MM.1S (cell line): Measurements from ENCODE around the gene OGFOD1.

Source experiments
- DNase-seq: peaks from one replicate; pipeline ENCODE4 v3.0.0-alpha.2; 2015
- H2AFZ ChIP-seq: fragments of 300-600 bp; sonication (generic); 2 replicates; pipeline ENCODE4 v1.6.0; 2016; ENCODE audit warnings: antibody characterized with exemption, low read length
- H3F3A ChIP-seq: fragments of 300-600 bp; sonication (generic); 2 replicates; pipeline ENCODE4 v1.6.1; 2016; ENCODE audit warnings: mild to moderate bottlenecking, antibody characterized with exemption, low read length, moderate library complexity, mixed read lengths; ENCODE audit not compliant: insufficient read depth
- H3K27ac ChIP-seq: fragments of 300-600 bp; sonication (generic); 2 replicates; pipeline ENCODE4 v1.5.1; 2016; ENCODE audit warnings: mild to moderate bottlenecking, low read length
- H3K27me3 ChIP-seq: fragments of 300-600 bp; sonication (generic); replicated peaks from 2 replicates; pipeline ENCODE4 v1.6.0; 2016; ENCODE audit warnings: low read length; ENCODE audit not compliant: insufficient read depth
- H3K36me3 ChIP-seq: fragments of 300-600 bp; sonication (generic); replicated peaks from 2 replicates; pipeline ENCODE4 v1.6.1; 2016; ENCODE audit warnings: mild to moderate bottlenecking, low read length, mixed read lengths; ENCODE audit not compliant: insufficient read depth
- H3K4me1 ChIP-seq: fragments of 300-600 bp; sonication (generic); 2 replicates; pipeline ENCODE4 v1.6.1; 2016; ENCODE audit warnings: low read length, mixed read lengths
- H3K4me2 ChIP-seq: fragments of 300-600 bp; sonication (generic); 2 replicates; pipeline ENCODE4 v1.6.0; 2016; ENCODE audit warnings: low read depth, low read length
- H3K4me3 ChIP-seq: fragments of 300-600 bp; sonication (generic); 2 replicates; pipeline ENCODE4 v1.5.1; 2016; ENCODE audit warnings: low read length, mixed read lengths
- H3K79me2 ChIP-seq: fragments of 300-600 bp; sonication (generic); 2 replicates; pipeline ENCODE4 v1.6.1; 2016; ENCODE audit warnings: mixed run types, low read length, mixed read lengths
- H3K9ac ChIP-seq: fragments of 300-600 bp; sonication (generic); 2 replicates; pipeline ENCODE4 v1.6.1; 2016; ENCODE audit warnings: low read length, mixed read lengths
- H3K9me2 ChIP-seq: fragments of 300-600 bp; sonication (generic); replicated peaks from 2 replicates; pipeline ENCODE4 v1.6.1; 2016; ENCODE audit warnings: mild to moderate bottlenecking, low read length, mixed read lengths; ENCODE audit not compliant: insufficient read depth
- H3K9me3 ChIP-seq: fragments of 300-600 bp; sonication (generic); replicated peaks from 2 replicates; pipeline ENCODE4 v1.6.1; 2016; ENCODE audit warnings: mild to moderate bottlenecking, low read length, mixed read lengths; ENCODE audit not compliant: insufficient read depth
- H4K20me1 ChIP-seq: fragments of 300-600 bp; sonication (generic); 2 replicates; pipeline ENCODE4 v1.6.1; 2016; ENCODE audit warnings: mild to moderate bottlenecking, low read length, moderate library complexity, mixed read lengths; ENCODE audit not compliant: insufficient read depth
- EZH2 ChIP-seq: fragments of 300-600 bp; sonication (generic); optimal IDR thresholded peaks from 2 replicates; pipeline ENCODE3; 2017; ENCODE audit warnings: low read depth, mild to moderate bottlenecking, antibody characterized with exemption, low read length, mixed read lengths
- EZH2phosphoT487 ChIP-seq: fragments of 300-600 bp; sonication (generic); IDR thresholded peaks from 2 replicates; pipeline ENCODE4 v1.6.1; 2018; ENCODE audit warnings: antibody characterized with exemption, low read length
- TF ChIP-seq, protein P1 (sequence below): fragments of 300-600 bp; sonication (generic); IDR thresholded peaks from 2 replicates; pipeline ENCODE4 v1.5.1; 2016; ENCODE audit warnings: antibody characterized with exemption, low read length, mixed read lengths

The OGFOD1 gene

GRCh38 chr16:56463153-56463552 is 11.8 kb downstream of the OGFOD1 start:
- no peak overlapping the region for H3K9ac ChIP-seq
- TF ChIP-seq EZH2 (no peak), EZH2phosphoT487 (no peak)
- TF ChIP-seq, protein P1, sequence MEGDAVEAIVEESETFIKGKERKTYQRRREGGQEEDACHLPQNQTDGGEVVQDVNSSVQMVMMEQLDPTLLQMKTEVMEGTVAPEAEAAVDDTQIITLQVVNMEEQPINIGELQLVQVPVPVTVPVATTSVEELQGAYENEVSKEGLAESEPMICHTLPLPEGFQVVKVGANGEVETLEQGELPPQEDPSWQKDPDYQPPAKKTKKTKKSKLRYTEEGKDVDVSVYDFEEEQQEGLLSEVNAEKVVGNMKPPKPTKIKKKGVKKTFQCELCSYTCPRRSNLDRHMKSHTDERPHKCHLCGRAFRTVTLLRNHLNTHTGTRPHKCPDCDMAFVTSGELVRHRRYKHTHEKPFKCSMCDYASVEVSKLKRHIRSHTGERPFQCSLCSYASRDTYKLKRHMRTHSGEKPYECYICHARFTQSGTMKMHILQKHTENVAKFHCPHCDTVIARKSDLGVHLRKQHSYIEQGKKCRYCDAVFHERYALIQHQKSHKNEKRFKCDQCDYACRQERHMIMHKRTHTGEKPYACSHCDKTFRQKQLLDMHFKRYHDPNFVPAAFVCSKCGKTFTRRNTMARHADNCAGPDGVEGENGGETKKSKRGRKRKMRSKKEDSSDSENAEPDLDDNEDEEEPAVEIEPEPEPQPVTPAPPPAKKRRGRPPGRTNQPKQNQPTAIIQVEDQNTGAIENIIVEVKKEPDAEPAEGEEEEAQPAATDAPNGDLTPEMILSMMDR: no peak
- peaks cover 21% of the 10 kb centered on the region for H3K36me3 ChIP-seq
- H3K79me2 ChIP-seq: no peaks in the 10 kb centered on the region
- H3K9me2 ChIP-seq: no peaks in the 10 kb centered on the region
- H3K27ac ChIP-seq: no peak overlapping the region
- H3K4me3 ChIP-seq: no peak overlapping the region
- H4K20me1 ChIP-seq: no peaks in the 10 kb centered on the region
- no peaks in the 10 kb centered on the region for H3K9me3 ChIP-seq
- H3K4me1 ChIP-seq: no peaks in the 10 kb centered on the region
- no peaks in the 10 kb centered on the region for H3K27me3 ChIP-seq
- H3K4me2 ChIP-seq: no peak overlapping the region
- no peaks in the 10 kb centered on the region for H3F3A ChIP-seq
- DNase-seq: no peak
- no peak overlapping the region for H2AFZ ChIP-seq

DNA sequence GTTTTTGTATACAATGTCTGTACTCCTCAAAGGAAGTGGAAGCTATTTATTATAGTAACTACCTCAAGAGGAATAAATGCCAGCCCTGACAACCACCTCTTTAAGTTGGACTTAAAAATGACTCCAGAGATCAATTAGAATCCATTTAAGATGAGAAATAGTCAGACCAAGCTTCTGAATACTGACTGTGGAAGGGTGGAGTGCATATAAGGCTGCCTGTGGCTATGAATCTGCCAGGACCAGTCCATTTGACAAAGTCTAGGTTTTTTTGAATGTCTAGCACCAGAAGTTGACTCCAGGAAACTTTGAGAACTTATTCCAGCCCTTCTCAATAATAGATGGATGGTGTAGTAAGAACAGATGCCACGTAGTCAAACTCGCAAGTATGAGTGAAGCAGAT is 15.0 kb downstream of the OGFOD1 start:
- no peak for DNase-seq
- no peaks in the 10 kb centered on the region for H3K9me3 ChIP-seq
- no peaks in the 10 kb centered on the region for H3K27me3 ChIP-seq
- H3F3A ChIP-seq: no peaks in the 10 kb centered on the region
- H2AFZ ChIP-seq: no peak overlapping the region
- no peaks in the 10 kb centered on the region for H3K4me1 ChIP-seq
- H3K9ac ChIP-seq: no peak overlapping the region
- TF ChIP-seq EZH2 (no peak), EZH2phosphoT487 (no peak)
- TF ChIP-seq, protein P1: no peak
- no peak overlapping the region for H3K27ac ChIP-seq
- no peaks in the 10 kb centered on the region for H4K20me1 ChIP-seq
- peaks cover 23% of the 10 kb centered on the region for H3K36me3 ChIP-seq
- H3K4me3 ChIP-seq: no peak overlapping the region
- no peaks in the 10 kb centered on the region for H3K79me2 ChIP-seq
- no peaks in the 10 kb centered on the region for H3K9me2 ChIP-seq
- H3K4me2 ChIP-seq: no peak overlapping the region

GRCh38 chr16:56468800-56469199 is 17.4 kb downstream of the OGFOD1 start:
- no peak for DNase-seq
- Histone ChIP-seq H3K9ac (no peak overlapping the region), H3K4me1 (no peaks in the 10 kb centered on the region), H3K4me3 (no peak overlapping the region), H2AFZ (no peak overlapping the region), H3K9me3 (no peaks in the 10 kb centered on the region), H3K27ac (no peak overlapping the region), H4K20me1 (no peaks in the 10 kb centered on the region), H3F3A (no peaks in the 10 kb centered on the region), H3K4me2 (no peak overlapping the region), H3K79me2 (no peaks in the 10 kb centered on the region), H3K27me3 (no peaks in the 10 kb centered on the region), H3K9me2 (no peaks in the 10 kb centered on the region), H3K36me3 (peaks cover 28% of the 10 kb centered on the region)
- no peak for TF ChIP-seq EZH2
- TF ChIP-seq, protein P1: no peak
- no peak for TF ChIP-seq EZH2phosphoT487

DNA sequence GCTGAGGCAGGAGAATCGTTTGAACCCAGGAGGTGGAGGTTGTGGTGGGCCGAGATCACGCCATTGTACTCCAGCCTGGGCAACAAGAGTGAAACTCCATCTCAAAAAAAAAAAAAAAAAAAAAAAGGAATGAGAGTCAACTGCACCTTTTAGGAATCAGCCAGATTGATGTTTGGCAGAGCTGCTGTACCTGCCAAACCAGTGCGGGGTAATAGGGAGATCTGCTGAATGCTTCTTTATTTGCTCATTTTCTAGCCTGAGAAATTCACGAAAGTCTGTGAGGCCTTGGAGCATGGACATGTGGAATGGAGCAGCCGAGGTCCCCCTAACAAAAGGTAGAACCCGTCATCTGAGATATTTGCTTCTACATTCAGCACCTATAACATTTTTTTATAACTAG is 18.4 kb downstream of the OGFOD1 start:
- no peaks in the 10 kb centered on the region for H3K9me3 ChIP-seq
- no peak for DNase-seq
- H3K4me2 ChIP-seq: no peak overlapping the region
- peaks cover 25% of the 10 kb centered on the region for H3K36me3 ChIP-seq
- H3K27ac ChIP-seq: no peak overlapping the region
- no peaks in the 10 kb centered on the region for H4K20me1 ChIP-seq
- H3K27me3 ChIP-seq: no peaks in the 10 kb centered on the region
- H3F3A ChIP-seq: no peaks in the 10 kb centered on the region
- no peak overlapping the region for H2AFZ ChIP-seq
- no peak overlapping the region for H3K4me3 ChIP-seq
- H3K4me1 ChIP-seq: no peaks in the 10 kb centered on the region
- no peak for TF ChIP-seq EZH2phosphoT487
- TF ChIP-seq EZH2: no peak
- TF ChIP-seq, protein P1: no peak
- H3K79me2 ChIP-seq: no peaks in the 10 kb centered on the region
- no peaks in the 10 kb centered on the region for H3K9me2 ChIP-seq
- H3K9ac ChIP-seq: no peak overlapping the region
